Activated T-cell treated with anti-CD3 and anti-CD28 coated beads, Interleukin-2, amount 50 U/mL, for 72 hours (primary cell): ENCODE measurements around the gene SPATA25. TPM values are rescaled to one million over a fixed set of nuclear protein-coding genes. Genes with fewer than 3 reads are reported as not detected.

Experiments used
- ATAC-seq, 2 donors: fragments of 150-1000 bp; cut with Tn5 transposase; replicated peaks in 1 of 2; 2 replicates each; pipeline ENCODE4 v1.10.0; 2021; ENCODE audit warnings: moderate library complexity in 2 of 2, mild to moderate bottlenecking in 1 of 2
- DNase-seq, 2 donors: peaks; one replicate each; pipeline ENCODE4 v3.0.0; 2021 to 2022; ENCODE audit warnings: mixed read lengths in 1 of 2
- H3K27ac Mint-ChIP-seq: one replicate; pipeline ENCODE4 v1.8.0; 2022; ENCODE audit warnings: mild to moderate bottlenecking, moderate library complexity, mixed read lengths
- H3K27me3 Mint-ChIP-seq: one replicate; pipeline ENCODE4 v1.8.0; 2022; ENCODE audit warnings: low read depth, mixed read lengths
- H3K36me3 Mint-ChIP-seq, 2 donors: one replicate each; pipeline ENCODE4 v1.8.0; 2022; ENCODE audit warnings: mixed read lengths in 2 of 2, mild to moderate bottlenecking in 1 of 2; ENCODE audit not compliant: insufficient read depth in 2 of 2
- H3K4me1 Mint-ChIP-seq: one replicate; pipeline ENCODE4 v1.8.0; 2022; ENCODE audit warnings: low read depth, mixed read lengths
- H3K4me3 Mint-ChIP-seq, 2 donors: one replicate each; pipeline ENCODE4 v1.8.0; 2022; ENCODE audit warnings: mild to moderate bottlenecking in 2 of 2, mixed read lengths in 2 of 2, moderate library complexity in 2 of 2
- H3K9me3 Mint-ChIP-seq, 2 donors: one replicate each; pipeline ENCODE4 v1.8.0; 2022; ENCODE audit warnings: mixed read lengths in 2 of 2
- total RNA-seq, 2 donors: library from RNA; stranded (reverse); gene quantifications; one replicate each; pipeline ENCODE4 v1.2.3, GENCODE V29; 2022

Gene SPATA25
- total RNA-seq, 2 donors from 2014 or later: 0.46 to 0.90 TPM

DNA sequence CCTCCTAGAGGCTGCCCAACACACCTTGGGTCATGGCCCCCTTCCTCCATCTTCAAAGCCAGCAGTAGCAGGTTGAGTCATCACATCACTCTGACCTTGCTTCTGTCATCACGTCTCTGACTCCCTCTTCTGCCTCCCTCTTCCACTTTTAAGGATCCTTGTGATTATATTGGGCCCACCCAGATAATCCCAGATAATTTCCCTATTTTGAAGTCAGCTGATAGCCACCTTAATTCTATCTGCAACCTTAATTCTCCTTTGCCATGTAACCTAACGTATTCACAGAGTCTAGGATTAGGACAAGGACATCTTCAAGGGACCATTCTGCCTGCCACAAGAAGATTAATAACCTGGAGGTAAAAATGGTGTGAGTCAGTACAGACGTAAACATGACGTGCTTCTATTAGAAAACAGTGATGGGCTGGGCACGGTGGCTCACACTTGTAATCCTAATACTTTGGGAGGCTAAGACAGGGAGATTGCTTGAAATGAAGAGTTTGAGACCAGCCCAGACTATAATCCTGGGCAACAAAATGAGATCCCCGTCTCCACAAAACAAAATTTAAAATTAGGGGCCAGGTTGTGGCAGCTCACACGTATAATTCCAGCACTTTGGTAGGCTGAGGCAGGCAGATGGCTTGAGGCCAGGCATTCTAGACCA is 26.7 kb downstream of the SPATA25 start:
- no peak for DNase-seq
- no peak overlapping the region for H3K27ac Mint-ChIP-seq
- H3K27me3 Mint-ChIP-seq: no peaks in the 10 kb centered on the region
- no peak overlapping the region for H3K4me3 Mint-ChIP-seq
- no peak for ATAC-seq
- H3K4me1 Mint-ChIP-seq: peaks cover 49% of the 10 kb centered on the region
- H3K9me3 Mint-ChIP-seq: no peaks in the 10 kb centered on the region
- peaks cover 0 to 2% of the 10 kb centered on the region in 2 donors for H3K36me3 Mint-ChIP-seq

DNA sequence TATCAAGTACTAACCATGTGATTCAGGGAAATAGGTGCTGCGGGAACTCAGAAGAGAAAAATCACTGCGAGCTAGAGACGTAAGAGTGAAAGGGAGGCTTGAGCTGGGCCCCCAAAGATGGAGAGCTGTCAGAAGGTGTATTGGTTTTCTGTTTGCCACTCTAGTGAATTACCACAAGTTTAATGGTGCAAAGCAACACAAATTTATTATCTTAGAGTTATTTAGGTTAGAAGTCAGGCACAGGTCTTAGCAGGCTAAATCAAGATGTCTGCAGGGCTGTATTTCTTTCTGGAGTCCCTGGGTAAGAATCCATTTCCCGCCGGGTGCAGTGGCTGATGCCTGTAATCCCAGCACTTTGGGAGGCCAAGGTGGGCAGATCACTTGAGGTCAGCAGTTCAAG is 27.5 kb downstream of the SPATA25 start:
- Mint-ChIP-seq H3K27me3 (no peaks in the 10 kb centered on the region), H3K27ac (no peak overlapping the region), H3K9me3 (no peaks in the 10 kb centered on the region), H3K36me3 (peaks cover 0 to 2% of the 10 kb centered on the region in 2 donors), H3K4me3 (no peak overlapping the region), H3K4me1 (peaks cover 54% of the 10 kb centered on the region)
- no peak for DNase-seq
- no peak for ATAC-seq

DNA sequence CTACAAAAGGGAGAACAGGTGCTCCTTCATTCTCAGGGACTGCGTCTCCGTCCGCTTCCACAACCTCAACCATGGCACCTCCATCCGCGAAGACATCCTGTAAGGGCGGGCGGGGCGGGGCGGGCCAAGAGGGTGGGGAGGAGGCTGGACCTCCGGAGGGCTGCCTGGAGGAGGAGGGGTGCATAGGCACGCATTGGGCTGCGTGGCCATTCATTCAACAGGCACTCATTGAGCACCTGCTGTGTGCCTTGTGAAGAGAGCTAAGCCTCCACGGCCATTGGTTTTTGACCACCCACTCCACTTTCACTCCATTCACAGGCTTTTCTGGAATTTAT is 29.6 kb downstream of the SPATA25 start:
- peak overlapping the region; percentile 95 to 98 for H3K4me3 Mint-ChIP-seq
- peak; percentile 40 to 47 for ATAC-seq
- DNase-seq: peak; percentile 51 to 54
- peaks cover 0 to 2% of the 10 kb centered on the region in 2 donors for H3K36me3 Mint-ChIP-seq
- no peaks in the 10 kb centered on the region for H3K27me3 Mint-ChIP-seq
- no peaks in the 10 kb centered on the region for H3K9me3 Mint-ChIP-seq
- peak overlapping the region; percentile 97 for H3K27ac Mint-ChIP-seq
- peaks cover 60% of the 10 kb centered on the region for H3K4me1 Mint-ChIP-seq

DNA sequence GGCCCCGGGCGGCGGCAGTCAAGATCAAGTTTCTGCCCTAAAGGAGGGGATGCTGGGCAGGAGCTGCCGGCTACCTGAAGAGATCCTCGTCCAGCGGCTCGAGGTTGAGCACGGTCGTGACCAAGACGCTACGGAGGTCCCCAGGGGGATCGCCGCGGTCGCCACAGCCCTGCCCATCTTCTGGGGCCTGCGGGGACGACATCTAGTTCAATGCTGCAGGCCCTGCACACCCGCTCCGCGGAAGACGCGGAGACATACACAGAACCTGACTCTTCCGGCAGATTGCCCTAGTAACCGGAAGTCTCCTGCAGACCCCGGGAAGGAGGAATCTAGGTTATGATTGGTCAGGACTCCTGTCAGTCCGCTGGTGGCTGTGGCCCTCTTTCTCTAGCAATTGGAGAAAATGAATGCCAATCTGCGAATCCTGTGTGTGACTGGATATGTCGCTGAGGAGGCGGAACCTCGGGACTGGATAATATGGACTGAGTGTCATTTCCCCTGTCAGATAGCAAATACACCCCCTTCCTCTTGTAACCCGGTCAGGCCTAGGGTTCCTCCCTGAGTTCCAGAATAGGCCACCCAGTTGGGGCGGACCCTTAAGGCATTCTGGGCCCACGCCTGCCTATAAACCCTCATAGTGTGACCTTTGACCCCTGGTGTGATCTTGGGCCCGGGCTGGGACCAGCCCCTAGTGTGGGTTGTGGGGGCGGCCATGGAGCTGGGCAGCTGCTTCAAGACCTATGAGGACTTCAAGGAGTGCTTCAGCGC is 30.1 kb downstream of the SPATA25 start, which contains the start of the genes ACOT8 and ZSWIM3:
TSS of gene ACOT8 (minus strand) at position 279 of the 768 bp plus-strand sequence. CDS start at position 202, 77 bp downstream.
TSS of gene ZSWIM3 (plus strand) at position 501 of the 768 bp plus-strand sequence. CDS start at position 713, 212 bp downstream.
- ATAC-seq: peak; percentile 97
- DNase-seq: peak; percentile 94 to 97
- Mint-ChIP-seq H3K36me3 (peaks cover under 1 to 2% of the 10 kb centered on the region in 2 donors), H3K27ac (peak within 1 kb of the TSS; percentile 97), H3K4me1 (peaks cover 60% of the 10 kb centered on the region), H3K4me3 (peak within 1 kb of the TSS; percentile 95 to 98), H3K27me3 (no peaks in the 10 kb centered on the region), H3K9me3 (no peaks in the 10 kb centered on the region)

DNA sequence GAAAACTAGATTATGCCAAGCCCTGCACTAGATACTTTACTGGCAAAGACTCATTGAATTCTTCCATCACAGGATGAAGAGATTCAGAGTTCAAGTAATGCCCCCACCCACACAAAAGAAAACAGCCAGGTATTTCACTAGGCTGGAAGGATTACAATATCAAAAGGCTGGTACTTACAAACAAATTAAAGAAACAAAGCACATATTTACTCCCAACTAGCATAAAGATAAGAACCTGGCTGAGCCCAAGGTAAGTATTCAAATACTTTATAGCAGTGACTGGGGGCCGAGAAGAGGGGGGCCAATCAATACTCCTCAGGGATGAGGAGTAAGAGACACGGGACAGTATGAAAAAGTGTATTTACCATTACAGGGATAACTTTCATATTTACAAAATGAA is 33.9 kb downstream of the SPATA25 start:
- H3K9me3 Mint-ChIP-seq: no peaks in the 10 kb centered on the region
- H3K4me3 Mint-ChIP-seq: no peak overlapping the region
- ATAC-seq (no peak), DNase-seq (no peak)
- H3K36me3 Mint-ChIP-seq: peaks cover 3 to 6% of the 10 kb centered on the region in 2 donors
- no peaks in the 10 kb centered on the region for H3K27me3 Mint-ChIP-seq
- no peak overlapping the region for H3K27ac Mint-ChIP-seq
- H3K4me1 Mint-ChIP-seq: peaks cover 33% of the 10 kb centered on the region

DNA sequence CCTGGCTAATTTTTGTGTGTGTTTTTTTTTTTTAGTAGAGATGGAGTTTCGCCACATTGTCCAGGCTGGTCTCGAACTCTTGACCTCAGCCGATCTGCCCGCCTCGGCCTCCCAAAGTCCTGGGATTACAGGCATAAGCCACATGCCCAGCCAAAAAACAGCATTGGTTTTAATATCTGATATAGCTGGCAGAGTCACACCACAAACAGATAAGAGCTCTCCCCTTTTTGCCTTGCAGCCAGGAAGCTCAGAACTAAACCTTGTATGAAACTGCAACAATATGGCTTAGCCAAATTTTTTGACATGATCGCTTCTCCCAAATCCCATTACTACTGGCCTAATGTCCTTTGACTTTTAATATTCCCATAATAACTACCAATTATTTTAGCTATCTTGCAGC is 35.1 kb downstream of the SPATA25 start:
- no peaks in the 10 kb centered on the region for H3K27me3 Mint-ChIP-seq
- no peak overlapping the region for H3K27ac Mint-ChIP-seq
- DNase-seq: no peak
- no peak for ATAC-seq
- no peaks in the 10 kb centered on the region for H3K9me3 Mint-ChIP-seq
- H3K4me3 Mint-ChIP-seq: no peak overlapping the region
- peaks cover 23% of the 10 kb centered on the region for H3K4me1 Mint-ChIP-seq
- H3K36me3 Mint-ChIP-seq: peaks cover 3 to 6% of the 10 kb centered on the region in 2 donors

DNA sequence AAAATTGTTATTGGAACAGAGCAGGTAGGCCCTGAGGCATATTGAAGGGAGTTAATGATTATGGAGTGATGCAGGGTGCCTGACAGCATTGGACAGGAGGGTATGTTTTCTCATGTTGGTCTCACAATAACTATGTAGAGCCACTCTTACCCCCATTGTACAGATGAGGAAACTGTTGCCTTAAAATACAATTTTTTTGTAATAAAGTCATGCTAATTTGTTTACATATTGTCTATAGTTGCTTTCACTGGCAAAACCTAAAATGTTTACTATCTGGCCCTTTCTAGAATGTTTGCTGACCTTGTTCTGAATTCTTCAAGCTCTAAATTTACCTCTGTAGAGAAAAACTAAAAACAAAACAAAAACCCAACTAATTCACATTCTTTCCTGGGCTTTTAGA is 35.9 kb downstream of the SPATA25 start:
- ATAC-seq (no peak), DNase-seq (no peak)
- peaks cover 3 to 6% of the 10 kb centered on the region in 2 donors for H3K36me3 Mint-ChIP-seq
- no peak overlapping the region for H3K27ac Mint-ChIP-seq
- H3K4me1 Mint-ChIP-seq: peaks cover 20% of the 10 kb centered on the region
- H3K9me3 Mint-ChIP-seq: no peaks in the 10 kb centered on the region
- no peak overlapping the region for H3K4me3 Mint-ChIP-seq
- H3K27me3 Mint-ChIP-seq: no peaks in the 10 kb centered on the region

DNA sequence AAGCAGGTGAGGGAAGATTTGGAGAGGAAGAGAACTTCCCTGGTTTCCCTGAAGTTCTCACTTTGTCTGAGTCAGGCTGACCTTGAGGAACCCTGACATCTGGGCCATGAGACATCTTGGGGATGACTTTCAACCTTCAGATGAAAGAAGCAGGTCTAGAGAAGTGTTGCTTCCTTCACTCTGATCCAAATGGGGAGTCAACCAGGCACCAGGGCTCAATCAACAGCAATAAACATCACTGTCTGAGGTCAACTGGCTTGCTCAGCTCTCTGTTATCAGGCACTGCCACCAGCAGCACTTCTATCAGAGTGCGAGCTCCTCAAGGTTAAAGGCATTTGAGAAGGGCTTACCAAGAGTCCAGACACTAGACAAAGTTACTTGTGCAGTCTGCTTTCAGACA is 36.5 kb downstream of the SPATA25 start:
- H3K4me1 Mint-ChIP-seq: peaks cover 14% of the 10 kb centered on the region
- H3K27me3 Mint-ChIP-seq: no peaks in the 10 kb centered on the region
- DNase-seq: no peak
- peaks cover 3 to 6% of the 10 kb centered on the region in 2 donors for H3K36me3 Mint-ChIP-seq
- no peak for ATAC-seq
- no peak overlapping the region for H3K4me3 Mint-ChIP-seq
- H3K9me3 Mint-ChIP-seq: no peaks in the 10 kb centered on the region
- no peak overlapping the region for H3K27ac Mint-ChIP-seq

DNA sequence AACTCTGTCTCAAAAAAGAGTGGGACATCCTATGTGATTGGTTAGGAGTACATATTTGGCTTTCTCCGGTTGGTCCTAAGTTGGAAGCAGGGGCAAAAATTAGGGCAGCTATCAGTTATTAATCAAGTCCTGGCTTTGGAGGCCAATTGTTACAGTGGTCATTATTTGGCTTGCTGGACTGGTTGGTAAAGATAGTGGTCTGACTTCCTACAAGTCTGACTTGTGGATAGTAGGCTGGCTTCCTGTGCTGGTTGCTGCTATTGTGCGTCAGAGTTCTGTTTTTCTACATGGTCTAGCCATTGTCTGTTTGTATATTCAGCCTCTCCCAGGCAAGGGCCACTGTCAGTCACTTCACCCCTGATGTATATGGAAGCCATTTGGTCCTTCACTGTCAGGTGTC is 37.2 kb downstream of the SPATA25 start:
- no peak for DNase-seq
- H3K4me3 Mint-ChIP-seq: no peak overlapping the region
- peaks cover 9% of the 10 kb centered on the region for H3K4me1 Mint-ChIP-seq
- no peaks in the 10 kb centered on the region for H3K27me3 Mint-ChIP-seq
- no peak for ATAC-seq
- peaks cover 3 to 6% of the 10 kb centered on the region in 2 donors for H3K36me3 Mint-ChIP-seq
- H3K9me3 Mint-ChIP-seq: no peaks in the 10 kb centered on the region
- H3K27ac Mint-ChIP-seq: no peak overlapping the region

DNA sequence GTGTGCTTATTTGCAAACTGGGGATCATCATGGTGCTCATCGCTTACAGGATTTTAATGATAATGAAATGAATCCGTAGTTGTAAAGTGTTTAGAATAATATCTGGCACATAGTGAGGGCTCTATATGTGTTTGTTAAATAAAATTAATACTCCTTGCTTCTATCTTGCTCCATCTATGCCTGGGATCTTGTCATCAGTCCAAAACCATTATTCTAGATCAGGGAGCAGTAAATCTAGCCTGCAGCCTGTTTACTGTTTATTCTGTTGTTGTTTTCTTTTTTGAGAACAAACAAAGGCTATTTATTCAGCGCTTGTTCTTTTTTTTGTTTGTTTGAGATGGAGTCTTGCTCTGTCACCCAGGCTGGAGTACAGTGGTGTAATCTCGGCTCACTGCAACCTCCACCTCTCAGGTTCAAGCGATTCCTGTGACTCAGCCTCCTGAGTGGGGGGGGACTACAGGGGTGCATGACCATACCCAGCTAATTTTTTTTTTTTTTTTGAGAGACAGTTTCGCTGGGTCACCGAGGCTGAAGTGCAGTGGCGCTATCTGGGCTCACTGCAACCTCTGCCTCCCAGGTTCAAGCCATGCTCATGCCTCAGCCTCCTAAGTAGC is 38.3 kb downstream of the SPATA25 start:
- Mint-ChIP-seq H3K4me3 (no peak overlapping the region), H3K27me3 (no peaks in the 10 kb centered on the region), H3K36me3 (peaks cover 3 to 8% of the 10 kb centered on the region in 2 donors), H3K4me1 (no peaks in the 10 kb centered on the region), H3K9me3 (no peaks in the 10 kb centered on the region), H3K27ac (no peak overlapping the region)
- ATAC-seq: no peak
- DNase-seq: no peak

DNA sequence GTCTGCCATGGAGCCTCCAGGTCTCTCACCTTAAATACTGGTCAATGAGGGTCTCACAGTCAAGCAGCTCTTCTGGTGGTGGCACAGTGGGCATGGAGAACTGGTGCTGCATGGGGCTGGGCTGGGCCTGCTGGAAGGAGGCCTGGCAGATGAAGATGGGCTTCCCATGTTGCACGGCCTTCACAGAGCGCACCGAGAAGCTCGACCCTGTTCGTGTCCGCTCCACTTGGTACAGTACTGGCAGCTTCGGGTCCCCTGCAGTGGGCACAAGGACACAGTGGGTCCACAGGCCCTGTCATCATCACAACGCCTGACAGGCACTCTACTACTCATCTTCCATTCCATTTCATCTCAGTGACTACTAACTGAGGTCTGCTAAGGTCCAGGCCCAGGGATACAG is 39.0 kb downstream of the SPATA25 start:
- Mint-ChIP-seq H3K9me3 (no peaks in the 10 kb centered on the region), H3K36me3 (peaks cover 3 to 9% of the 10 kb centered on the region in 2 donors), H3K4me1 (no peaks in the 10 kb centered on the region), H3K27ac (no peak overlapping the region), H3K4me3 (no peak overlapping the region), H3K27me3 (no peaks in the 10 kb centered on the region)
- ATAC-seq (no peak), DNase-seq (no peak)

DNA sequence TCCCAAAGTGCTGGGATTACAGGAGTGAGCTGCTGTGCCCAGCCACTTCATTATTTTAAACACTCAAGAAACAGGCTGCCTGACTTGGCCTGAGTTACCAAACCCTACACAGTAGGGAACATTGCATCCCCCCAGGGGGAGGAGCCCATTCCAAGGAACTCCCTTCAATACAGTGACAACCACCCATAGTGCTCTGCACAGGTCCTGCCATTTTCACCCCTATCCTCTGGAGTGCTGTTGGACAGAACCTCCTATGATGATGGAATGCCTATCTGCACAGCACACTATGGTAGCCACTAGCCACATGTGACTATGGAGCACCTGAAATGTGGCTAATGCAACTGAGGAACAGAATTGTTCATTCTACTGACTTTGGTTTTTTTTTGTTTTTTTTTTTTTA is 42.0 kb downstream of the SPATA25 start:
- no peak for ATAC-seq
- Mint-ChIP-seq H3K9me3 (no peaks in the 10 kb centered on the region), H3K36me3 (peaks cover 2 to 8% of the 10 kb centered on the region in 2 donors), H3K4me1 (no peaks in the 10 kb centered on the region), H3K27me3 (no peaks in the 10 kb centered on the region), H3K27ac (no peak overlapping the region), H3K4me3 (no peak overlapping the region)
- no peak for DNase-seq

DNA sequence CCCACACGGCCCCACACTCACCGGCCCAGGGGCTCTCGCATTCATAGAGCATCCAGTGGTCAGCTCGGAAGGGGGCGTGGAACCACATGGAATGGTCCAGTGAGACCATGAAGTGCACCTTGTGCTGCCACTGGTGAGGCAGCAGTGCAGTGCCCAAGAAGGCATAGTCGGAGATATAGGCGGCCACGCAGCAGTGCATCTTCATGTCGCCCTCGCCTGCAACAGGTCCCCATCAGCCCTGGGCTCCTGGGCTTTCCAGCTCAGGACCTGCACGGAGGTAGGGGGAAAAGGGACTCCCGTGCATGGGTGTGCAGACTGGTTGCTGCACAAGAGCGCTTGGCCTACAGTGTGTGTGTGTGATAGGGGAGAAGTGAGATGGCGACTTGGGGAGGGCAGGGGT is 43.9 kb downstream of the SPATA25 start:
- Mint-ChIP-seq H3K4me1 (no peaks in the 10 kb centered on the region), H3K27ac (no peak overlapping the region), H3K9me3 (no peaks in the 10 kb centered on the region), H3K4me3 (no peak overlapping the region), H3K36me3 (peaks cover 2 to 8% of the 10 kb centered on the region in 2 donors), H3K27me3 (no peaks in the 10 kb centered on the region)
- DNase-seq: no peak
- no peak for ATAC-seq
